ENCODE results near the gene SPTBN5.

Gene SPTBN5

DNA sequence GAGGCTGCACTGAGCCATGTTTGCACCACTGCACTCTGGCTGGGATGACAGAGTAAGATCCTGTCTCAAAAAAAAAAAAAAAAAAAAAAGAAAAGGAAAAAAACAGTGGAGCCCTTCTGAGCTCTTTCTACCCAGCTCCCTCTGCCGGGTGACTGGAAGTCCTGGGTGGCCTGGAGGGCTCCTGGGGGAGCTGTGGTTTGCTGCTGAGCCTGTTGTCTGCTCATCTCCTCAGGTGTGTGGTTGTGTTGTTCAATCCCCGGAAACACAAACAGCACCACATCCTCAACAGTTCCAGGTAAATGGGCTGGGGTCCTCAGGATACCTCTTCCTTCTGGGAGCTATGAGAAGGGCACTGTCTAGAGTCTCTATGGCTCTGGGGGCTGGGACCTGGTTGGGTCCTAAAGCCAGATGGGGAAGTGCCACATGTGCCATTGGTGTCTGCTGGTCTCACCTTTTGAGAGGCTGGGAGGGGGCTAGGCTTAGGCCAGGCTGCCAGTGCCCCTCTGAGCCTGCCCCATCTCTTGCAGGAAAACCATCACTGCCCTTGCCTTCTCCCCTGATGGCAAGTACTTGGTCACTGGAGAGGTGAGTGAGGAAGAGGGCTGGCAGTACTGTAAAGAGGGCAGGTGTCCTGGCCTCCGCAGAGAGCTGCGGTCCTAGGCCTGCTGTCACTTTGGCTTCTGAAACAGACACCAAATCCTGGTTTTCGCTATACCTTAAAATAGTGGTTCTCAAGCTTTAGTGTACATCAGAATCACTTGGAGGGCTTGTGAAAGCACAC is 83.0 kb downstream of the SPTBN5 start:
- Histone ChIP-seq H3K79me2 (ENCODE audit: control insufficient read depth, insufficient read depth, low read length, poor library complexity) (no peaks in the 10 kb centered on the region), H2AFZ (ENCODE audit: insufficient read depth, low read length, poor library complexity) (no peak overlapping the region)
- WGBS (ENCODE audit: extremely low coverage, insufficient coverage, insufficient read length), result no CpG with 5 or more reads among the region's 5 CpGs

GRCh38 chr15:41809526-41810220 is 84.2 kb downstream of the SPTBN5 start:
- Histone ChIP-seq H2BK5ac (ENCODE audit: low read depth, low read length, poor library complexity) (no peak overlapping the region), H3K27me3 (ENCODE audit: insufficient read depth, low read length) (no peaks in the 10 kb centered on the region), H4K8ac (ENCODE audit: low read depth, low read length) (no peak overlapping the region), H3K9me3 (ENCODE audit: insufficient read depth, low read depth, low read length) (peaks cover 2% of the 10 kb centered on the region), H2AFZ (ENCODE audit: insufficient read depth, low read length, poor library complexity) (no peak overlapping the region), H3K23ac (ENCODE audit: low read length) (no peak overlapping the region), H3K79me1 (ENCODE audit: low read length) (peaks cover 16% of the 10 kb centered on the region), H3K79me2 (ENCODE audit: control insufficient read depth, insufficient read depth, low read length, poor library complexity) (peaks cover 6% of the 10 kb centered on the region), H2AK5ac (ENCODE audit: low read length) (no peak overlapping the region), H3K4me2 (ENCODE audit: low read length) (no peak overlapping the region), H3K36me3 (ENCODE audit: control insufficient read depth in 1 of 2, insufficient read depth in 2 of 2, low read length in 2 of 2) (peaks cover 24 to 25% of the 10 kb centered on the region in 2 experiments), H3K4me1 (ENCODE audit: control insufficient read depth in 1 of 2, insufficient read depth in 2 of 2, low read length in 2 of 2) (peaks cover 17 to 24% of the 10 kb centered on the region in 2 experiments), H4K91ac (ENCODE audit: low read depth, low read length) (peak overlapping the region; percentile 15), H3K14ac (ENCODE audit: low read length) (no peak overlapping the region), H3K27ac (ENCODE audit: low read depth, low read length) (no peak overlapping the region), H4K12ac (ENCODE audit: low read depth, low read length) (no peak overlapping the region), H3K4me3 (ENCODE audit: low read depth, low read length) (no peak overlapping the region), H3K4ac (ENCODE audit: low read depth, low read length) (no peak overlapping the region), H2BK120ac (ENCODE audit: insufficient read depth, low read length, poor library complexity) (no peak overlapping the region), H2BK12ac (ENCODE audit: low read length) (no peak overlapping the region), H3K9ac (ENCODE audit: low read length) (no peak overlapping the region), H3K18ac (ENCODE audit: low read length) (no peak overlapping the region)
- no CpG with 5 or more reads among the region's 12 CpGs for WGBS (ENCODE audit: extremely low coverage, insufficient coverage, insufficient read length)
- DNase-seq, result no peak

More for the DNA sequence above, 83.0 kb downstream of the SPTBN5 start:
- Histone ChIP-seq H3K9me3 (ENCODE audit: insufficient read depth, low read depth, low read length) (no peaks in the 10 kb centered on the region), H3K9ac (ENCODE audit: low read length) (no peak overlapping the region), H3K23ac (ENCODE audit: low read length) (no peak overlapping the region), H2AK5ac (ENCODE audit: low read length) (no peak overlapping the region), H4K12ac (ENCODE audit: low read depth, low read length) (no peak overlapping the region), H4K8ac (ENCODE audit: low read depth, low read length) (no peak overlapping the region), H3K4me1 (ENCODE audit: control insufficient read depth in 1 of 2, insufficient read depth in 2 of 2, low read length in 2 of 2) (peaks cover 6 to 13% of the 10 kb centered on the region in 2 experiments), H3K79me1 (ENCODE audit: low read length) (peaks cover 5% of the 10 kb centered on the region), H3K27ac (ENCODE audit: low read depth, low read length) (no peak overlapping the region), H3K14ac (ENCODE audit: low read length) (no peak overlapping the region), H3K18ac (ENCODE audit: low read length) (no peak overlapping the region), H3K36me3 (ENCODE audit: control insufficient read depth in 1 of 2, insufficient read depth in 2 of 2, low read length in 2 of 2) (peaks cover 31 to 32% of the 10 kb centered on the region in 2 experiments), H2BK5ac (ENCODE audit: low read depth, low read length, poor library complexity) (no peak overlapping the region), H4K91ac (ENCODE audit: low read depth, low read length) (peak overlapping the region; percentile 50), H3K4ac (ENCODE audit: low read depth, low read length) (no peak overlapping the region), H2BK12ac (ENCODE audit: low read length) (no peak overlapping the region), H3K4me2 (ENCODE audit: low read length) (no peak overlapping the region), H3K4me3 (ENCODE audit: low read depth, low read length) (no peak overlapping the region), H2BK120ac (ENCODE audit: insufficient read depth, low read length, poor library complexity) (no peak overlapping the region), H3K27me3 (ENCODE audit: insufficient read depth, low read length) (no peaks in the 10 kb centered on the region)
- DNase-seq, result no peak

DNA sequence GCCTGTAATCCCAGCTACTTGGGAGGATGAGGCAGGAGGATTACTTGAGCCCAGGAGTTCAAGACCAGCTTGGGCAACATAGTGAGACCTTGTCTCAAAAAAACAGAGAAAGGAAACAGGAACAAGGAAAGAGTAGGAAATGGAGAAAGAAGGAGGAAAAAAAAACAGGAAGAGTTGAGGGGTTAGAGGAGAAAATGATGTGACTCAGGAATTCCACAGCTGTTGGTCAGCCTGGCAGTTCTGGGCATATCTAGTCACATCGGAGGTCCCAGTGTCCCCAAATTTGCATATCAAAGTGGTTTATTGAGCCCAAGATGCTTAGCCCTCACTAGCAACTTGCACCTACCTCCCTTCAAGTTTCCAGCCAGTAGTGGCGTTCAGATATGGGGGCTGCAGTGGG is 84.7 kb downstream of the SPTBN5 start:
- peaks cover 19% of the 10 kb centered on the region in 2 experiments for H3K36me3 ChIP-seq (ENCODE audit: control insufficient read depth in 1 of 2, insufficient read depth in 2 of 2, low read length in 2 of 2)
- DNase-seq, result no peak
- no peaks in the 10 kb centered on the region for H3K27me3 ChIP-seq (ENCODE audit: insufficient read depth, low read length)
- no peak overlapping the region for H2BK5ac ChIP-seq (ENCODE audit: low read depth, low read length, poor library complexity)
- H3K27ac ChIP-seq (ENCODE audit: low read depth, low read length), result no peak overlapping the region
- no peak overlapping the region for H2BK12ac ChIP-seq (ENCODE audit: low read length)
- H3K9me3 ChIP-seq (ENCODE audit: insufficient read depth, low read depth, low read length), result peaks cover 2% of the 10 kb centered on the region
- no peak overlapping the region for H2AK5ac ChIP-seq (ENCODE audit: low read length)
- H3K4me3 ChIP-seq (ENCODE audit: low read depth, low read length), result no peak overlapping the region
- peaks cover 9% of the 10 kb centered on the region for H3K79me2 ChIP-seq (ENCODE audit: control insufficient read depth, insufficient read depth, low read length, poor library complexity)
- no peak overlapping the region for H3K9ac ChIP-seq (ENCODE audit: low read length)
- no peak overlapping the region for H2AFZ ChIP-seq (ENCODE audit: insufficient read depth, low read length, poor library complexity)
- H3K4me2 ChIP-seq (ENCODE audit: low read length), result no peak overlapping the region
- H3K79me1 ChIP-seq (ENCODE audit: low read length), result peaks cover 20% of the 10 kb centered on the region
- no peak overlapping the region for H3K4ac ChIP-seq (ENCODE audit: low read depth, low read length)
- H4K91ac ChIP-seq (ENCODE audit: low read depth, low read length), result no peak overlapping the region
- no peak overlapping the region for H3K18ac ChIP-seq (ENCODE audit: low read length)
- WGBS (ENCODE audit: extremely low coverage, insufficient coverage, insufficient read length), result no CpG with 5 or more reads among the region's 2 CpGs
- no peak overlapping the region for H3K23ac ChIP-seq (ENCODE audit: low read length)
- no peak overlapping the region for H3K14ac ChIP-seq (ENCODE audit: low read length)
- H2BK120ac ChIP-seq (ENCODE audit: insufficient read depth, low read length, poor library complexity), result no peak overlapping the region
- H4K8ac ChIP-seq (ENCODE audit: low read depth, low read length), result no peak overlapping the region
- H4K12ac ChIP-seq (ENCODE audit: low read depth, low read length), result no peak overlapping the region
- peaks cover 23 to 30% of the 10 kb centered on the region in 2 experiments for H3K4me1 ChIP-seq (ENCODE audit: control insufficient read depth in 1 of 2, insufficient read depth in 2 of 2, low read length in 2 of 2)

DNA sequence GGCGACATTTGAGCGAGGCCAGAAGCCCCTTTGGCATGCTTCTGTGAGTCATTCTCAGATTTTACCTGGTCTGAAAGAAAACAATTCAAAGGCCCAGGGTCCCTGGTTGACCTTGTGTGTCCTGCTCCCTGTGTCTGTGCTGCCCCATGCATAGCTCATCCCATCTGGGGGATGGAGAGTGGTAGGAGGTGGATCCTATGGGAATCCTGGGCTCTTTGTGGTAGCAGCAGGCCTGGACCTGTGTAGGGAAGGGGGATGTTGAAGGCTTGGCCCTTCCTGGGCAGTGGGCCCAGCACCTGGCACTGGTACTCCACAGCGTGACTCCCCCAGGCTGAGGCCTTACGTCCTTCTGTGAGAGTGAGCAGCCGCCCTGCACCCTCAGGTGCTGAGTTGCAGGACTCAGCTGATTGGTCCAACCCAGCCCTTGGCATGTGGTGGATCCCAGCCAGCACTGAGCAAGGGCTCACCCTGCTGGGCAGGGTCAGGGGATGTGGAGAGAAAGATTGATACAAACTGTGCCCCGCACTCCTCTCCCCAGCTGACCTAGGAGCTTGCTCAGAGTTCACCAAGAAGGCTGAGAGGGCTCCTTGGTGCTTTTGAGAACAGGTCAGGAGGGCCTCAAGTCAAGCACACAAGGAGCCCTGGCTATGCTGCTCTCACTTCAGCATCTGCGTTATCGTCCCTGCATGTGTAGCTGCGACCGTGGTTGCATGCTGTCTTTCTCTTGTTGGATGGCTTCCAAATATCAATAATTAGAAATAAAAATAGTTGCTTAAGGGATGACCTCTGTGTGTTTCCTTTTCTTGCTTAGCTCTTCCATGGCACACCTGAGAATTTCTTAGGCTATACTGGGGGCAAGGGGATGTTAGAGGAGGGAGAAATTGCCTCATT is 87.3 kb downstream of the SPTBN5 start:
- Histone ChIP-seq H2AFZ (ENCODE audit: insufficient read depth, low read length, poor library complexity) (no peak overlapping the region), H3K27me3 (ENCODE audit: insufficient read depth, low read length) (no peaks in the 10 kb centered on the region), H3K27ac (ENCODE audit: low read depth, low read length) (peak overlapping the region; percentile 66), H3K36me3 (ENCODE audit: control insufficient read depth in 1 of 2, insufficient read depth in 2 of 2, low read length in 2 of 2) (peaks cover 0 to 2% of the 10 kb centered on the region in 2 experiments), H3K9me3 (ENCODE audit: insufficient read depth, low read depth, low read length) (peaks cover 2% of the 10 kb centered on the region), H4K12ac (ENCODE audit: low read depth, low read length) (no peak overlapping the region), H2AK5ac (ENCODE audit: low read length) (peak overlapping the region; percentile 13), H3K4me1 (ENCODE audit: control insufficient read depth in 1 of 2, insufficient read depth in 2 of 2, low read length in 2 of 2) (peaks cover 25 to 32% of the 10 kb centered on the region in 2 experiments), H3K4me3 (ENCODE audit: low read depth, low read length) (no peak overlapping the region), H3K79me1 (ENCODE audit: low read length) (peaks cover 22% of the 10 kb centered on the region), H3K79me2 (ENCODE audit: control insufficient read depth, insufficient read depth, low read length, poor library complexity) (peaks cover 9% of the 10 kb centered on the region), H2BK120ac (ENCODE audit: insufficient read depth, low read length, poor library complexity) (peak overlapping the region; percentile 9), H3K18ac (ENCODE audit: low read length) (peak overlapping the region; percentile 15), H2BK5ac (ENCODE audit: low read depth, low read length, poor library complexity) (peak overlapping the region; percentile 52), H4K91ac (ENCODE audit: low read depth, low read length) (peak overlapping the region; percentile 71), H3K23ac (ENCODE audit: low read length) (no peak overlapping the region), H3K4ac (ENCODE audit: low read depth, low read length) (peak overlapping the region; percentile 6), H3K4me2 (ENCODE audit: low read length) (no peak overlapping the region), H3K14ac (ENCODE audit: low read length) (peak overlapping the region; percentile 38), H2BK12ac (ENCODE audit: low read length) (peak overlapping the region; percentile 45), H3K9ac (ENCODE audit: low read length) (no peak overlapping the region), H4K8ac (ENCODE audit: low read depth, low read length) (peak overlapping the region; percentile 34)
- DNase-seq, result peak; percentile 24 to 59
- WGBS (ENCODE audit: extremely low coverage, insufficient coverage, insufficient read length), result no CpG with 5 or more reads among the region's 10 CpGs

All from trophoblast cell (in vitro differentiated cells and primary cell).